GM12891 (cell line): Measurements from ENCODE around the gene PLD3.

Source experiments
- PAX5 ChIP-seq: IDR thresholded peaks from 2 replicates; pipeline ENCODE4 v1.6.1; 2011; ENCODE audit warnings: low read length, moderate library complexity, mild to moderate bottlenecking; ENCODE audit not compliant: insufficient read depth, severe bottlenecking
- TAF1 ChIP-seq: IDR thresholded peaks from 2 replicates; pipeline ENCODE4 v1.6.1; 2011; ENCODE audit warnings: low read depth, low read length, control low read depth

GRCh38 chr19:40374084-40374483, 25.6 kb downstream of the PLD3 start:
- TF ChIP-seq PAX5, result no peak
- TF ChIP-seq TAF1, result no peak
